HG03060 (cell line): ENCODE data around the gene MBOAT1.
A peak's percentile ranks its signal among the peaks of the same experiment; 100 is the strongest.
"Not testable (repeated sequence)": the region's sequence is repeated elsewhere in the genome, so short reads cannot be mapped to it uniquely, and the experiment has no call there.

Experiments used
- ATAC-seq: cut with Tn5 transposase; IDR thresholded peaks from one replicate; pipeline ENCODE4 v1.9.1; 2021; ENCODE audit warnings: low read depth, moderate number of reproducible peaks; ENCODE audit not compliant: unreplicated experiment

MBOAT1 gene, protein sequence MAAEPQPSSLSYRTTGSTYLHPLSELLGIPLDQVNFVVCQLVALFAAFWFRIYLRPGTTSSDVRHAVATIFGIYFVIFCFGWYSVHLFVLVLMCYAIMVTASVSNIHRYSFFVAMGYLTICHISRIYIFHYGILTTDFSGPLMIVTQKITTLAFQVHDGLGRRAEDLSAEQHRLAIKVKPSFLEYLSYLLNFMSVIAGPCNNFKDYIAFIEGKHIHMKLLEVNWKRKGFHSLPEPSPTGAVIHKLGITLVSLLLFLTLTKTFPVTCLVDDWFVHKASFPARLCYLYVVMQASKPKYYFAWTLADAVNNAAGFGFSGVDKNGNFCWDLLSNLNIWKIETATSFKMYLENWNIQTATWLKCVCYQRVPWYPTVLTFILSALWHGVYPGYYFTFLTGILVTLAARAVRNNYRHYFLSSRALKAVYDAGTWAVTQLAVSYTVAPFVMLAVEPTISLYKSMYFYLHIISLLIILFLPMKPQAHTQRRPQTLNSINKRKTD

GRCh38 chr6:20212392-20213111 is at the start of gene MBOAT1:
Gene MBOAT1 (minus strand): TSS chr6:20212469. CDS start chr6:20212234, 235 bp downstream.
- peak; percentile 54 for ATAC-seq

DNA sequence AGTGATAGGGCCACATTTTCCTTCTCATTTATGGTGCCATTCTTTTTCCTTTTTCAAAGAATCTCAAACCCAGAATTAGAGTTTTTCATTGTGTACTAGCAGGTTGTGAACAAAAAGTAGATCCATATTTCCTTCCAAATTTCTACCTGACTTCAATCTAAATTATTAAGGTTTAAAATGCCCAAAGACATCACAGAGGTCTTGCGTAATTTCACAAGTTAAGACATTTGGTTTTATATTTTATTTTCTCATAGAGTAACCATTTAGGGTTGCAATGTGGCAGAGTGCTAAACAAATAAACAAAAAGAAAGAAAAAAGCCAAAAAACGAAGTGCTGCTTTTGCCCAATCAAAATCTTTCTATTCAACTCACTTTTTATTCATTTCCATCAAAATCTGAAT is 49.4 kb upstream of the MBOAT1 start:
- no peak for ATAC-seq

- ATAC-seq: no peak
These were observed 48.1 kb upstream of the MBOAT1 start for GRCh38 chr6:20260360-20260759.

- no peak for ATAC-seq
These were observed 47.2 kb upstream of the MBOAT1 start for GRCh38 chr6:20259316-20260049.

GRCh38 chr6:20255428-20255827 is 43.2 kb upstream of the MBOAT1 start:
- no peak for ATAC-seq

DNA sequence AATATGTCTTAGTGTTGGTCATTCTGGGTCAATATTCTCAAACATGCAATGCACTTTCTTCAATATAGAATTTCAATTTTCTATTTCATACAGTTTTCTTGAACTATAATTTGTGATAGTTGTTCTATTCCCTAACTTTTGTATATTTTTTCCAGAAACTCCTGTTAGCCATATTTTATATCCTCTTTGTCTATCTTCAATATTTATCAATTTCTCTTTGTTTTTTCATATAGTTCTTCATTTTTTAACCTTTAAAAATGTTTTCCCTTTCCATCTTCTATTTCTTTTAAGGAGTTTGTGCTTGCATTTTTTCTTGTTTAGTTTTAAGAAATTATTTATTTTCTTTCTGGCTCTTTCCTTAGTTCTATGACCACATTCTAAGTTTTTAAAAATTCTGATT is 42.0 kb upstream of the MBOAT1 start:
- no peak for ATAC-seq

DNA sequence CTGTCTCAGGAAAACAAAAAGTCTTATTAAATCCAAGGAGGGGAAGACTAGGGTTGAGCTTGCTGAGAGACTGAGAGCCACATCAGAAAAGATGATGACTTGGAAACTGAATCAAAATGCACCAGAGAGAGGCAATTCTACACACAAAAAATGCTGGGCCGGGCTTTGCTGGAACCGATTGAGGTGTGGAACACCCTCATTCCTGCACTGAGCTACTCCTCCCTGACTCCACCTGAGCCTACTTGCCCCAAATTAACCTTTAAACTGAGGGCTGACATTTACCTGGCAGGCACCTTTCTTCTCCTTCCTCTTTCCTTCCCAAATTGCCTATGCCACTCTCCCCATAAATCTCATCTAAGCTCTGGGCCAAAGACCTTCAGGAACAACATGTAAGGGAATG is 40.8 kb upstream of the MBOAT1 start:
- no peak for ATAC-seq

DNA sequence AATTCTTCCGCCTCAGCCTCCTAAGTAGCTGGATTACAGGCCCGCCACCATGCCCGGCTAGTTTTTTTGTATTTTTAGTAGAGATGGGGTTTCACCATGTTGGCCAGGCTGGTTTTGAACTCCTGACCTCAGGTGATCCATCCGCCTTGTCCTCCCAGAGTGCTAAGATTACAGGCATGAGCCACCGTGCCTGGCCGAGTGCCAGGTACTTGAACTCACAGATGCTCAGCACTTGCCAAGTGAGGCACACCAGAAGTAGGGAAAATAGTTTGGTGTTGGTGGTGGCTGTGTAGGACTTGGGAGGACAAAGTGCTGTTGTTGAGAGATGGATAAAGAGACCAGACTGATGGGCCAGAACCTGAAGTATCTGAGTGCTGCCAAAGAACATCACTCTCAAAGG is 40.0 kb upstream of the MBOAT1 start:
- no peak for ATAC-seq

- no peak for ATAC-seq
These were observed 39.3 kb upstream of the MBOAT1 start for GRCh38 chr6:20251525-20251924.

- ATAC-seq: no peak
These were observed 33.9 kb upstream of the MBOAT1 start for GRCh38 chr6:20246125-20246524.

DNA sequence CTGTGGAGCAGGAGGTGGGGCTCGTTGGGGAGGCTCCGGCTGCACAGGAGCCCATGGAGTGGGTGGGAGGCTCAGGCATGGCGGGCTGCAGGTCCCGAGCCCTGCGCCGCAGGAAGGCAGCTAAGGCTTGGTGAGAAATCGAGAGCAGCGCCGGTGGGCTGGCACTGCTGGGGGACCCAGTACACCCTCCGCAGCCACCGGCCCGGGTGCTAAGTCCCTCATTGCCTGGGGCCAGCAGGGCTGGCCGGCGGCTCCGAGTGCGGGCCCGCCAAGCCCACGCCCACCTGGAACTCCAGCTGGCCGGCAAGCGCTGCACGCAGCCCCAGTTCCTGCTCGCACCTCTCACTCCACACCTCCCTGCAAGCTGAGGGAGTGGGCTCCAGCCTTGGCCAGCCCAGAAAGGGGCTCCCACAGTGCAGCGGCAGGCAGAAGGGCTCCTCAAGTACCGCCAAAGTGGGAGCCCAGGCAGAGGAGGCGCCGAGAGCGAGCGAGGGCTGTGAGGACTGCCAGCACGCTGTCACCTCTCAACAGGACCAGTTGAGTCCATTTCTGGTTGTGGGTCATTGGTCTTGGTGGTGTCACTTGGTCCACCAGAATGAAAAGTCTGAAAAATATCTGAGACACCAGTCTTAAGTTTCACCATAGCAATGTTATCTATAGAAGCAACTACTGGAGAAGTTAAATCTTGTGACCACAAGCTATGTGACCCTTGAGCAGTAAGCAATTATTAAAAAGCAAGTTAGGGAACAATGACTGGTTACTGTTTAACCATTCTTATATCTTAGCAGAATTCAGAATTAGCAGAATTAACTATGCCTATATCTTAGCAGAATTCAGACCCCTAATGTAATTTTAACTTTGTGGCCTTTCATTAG is 32.8 kb upstream of the MBOAT1 start:
- ATAC-seq: not testable (repeated sequence)

DNA sequence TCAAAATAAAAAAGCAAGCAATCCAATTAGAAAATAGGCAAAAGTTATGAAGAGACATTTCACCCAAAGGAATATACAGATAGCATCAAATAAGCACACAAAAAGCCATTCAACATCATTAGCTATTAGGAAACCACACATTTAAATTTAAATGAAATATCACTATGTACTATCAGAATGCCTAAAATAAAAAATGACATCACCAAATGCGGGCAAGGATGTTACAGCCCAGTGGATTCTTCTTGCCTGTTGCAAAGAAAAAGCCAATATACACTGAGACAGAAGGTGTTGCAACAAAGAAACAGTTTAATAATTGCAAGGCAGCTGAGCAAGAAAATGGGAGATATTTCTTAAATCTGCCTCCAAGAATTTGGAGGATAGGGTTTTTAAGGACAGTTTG is 31.0 kb upstream of the MBOAT1 start:
- ATAC-seq: no peak

GRCh38 chr6:20242397-20242796 is 30.1 kb upstream of the MBOAT1 start:
- no peak for ATAC-seq

DNA sequence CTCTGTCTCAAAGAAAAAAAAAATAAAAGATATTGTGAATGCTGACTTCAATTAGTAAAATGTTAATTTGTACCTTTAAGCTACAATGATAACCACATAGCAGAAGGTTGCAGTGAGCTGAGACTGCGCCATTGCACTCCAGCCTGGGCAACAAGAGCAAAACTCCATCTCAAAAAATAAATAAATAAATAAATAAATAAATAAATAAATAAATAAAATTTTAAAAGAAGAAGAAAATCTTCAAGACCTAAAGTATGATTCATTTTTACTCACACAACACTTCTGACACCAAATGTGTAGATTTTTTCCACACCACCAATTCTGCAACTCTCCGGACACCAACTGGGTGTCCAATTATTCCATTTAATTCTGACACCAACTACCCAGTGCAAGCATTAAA is 28.8 kb upstream of the MBOAT1 start:
- ATAC-seq: no peak

DNA sequence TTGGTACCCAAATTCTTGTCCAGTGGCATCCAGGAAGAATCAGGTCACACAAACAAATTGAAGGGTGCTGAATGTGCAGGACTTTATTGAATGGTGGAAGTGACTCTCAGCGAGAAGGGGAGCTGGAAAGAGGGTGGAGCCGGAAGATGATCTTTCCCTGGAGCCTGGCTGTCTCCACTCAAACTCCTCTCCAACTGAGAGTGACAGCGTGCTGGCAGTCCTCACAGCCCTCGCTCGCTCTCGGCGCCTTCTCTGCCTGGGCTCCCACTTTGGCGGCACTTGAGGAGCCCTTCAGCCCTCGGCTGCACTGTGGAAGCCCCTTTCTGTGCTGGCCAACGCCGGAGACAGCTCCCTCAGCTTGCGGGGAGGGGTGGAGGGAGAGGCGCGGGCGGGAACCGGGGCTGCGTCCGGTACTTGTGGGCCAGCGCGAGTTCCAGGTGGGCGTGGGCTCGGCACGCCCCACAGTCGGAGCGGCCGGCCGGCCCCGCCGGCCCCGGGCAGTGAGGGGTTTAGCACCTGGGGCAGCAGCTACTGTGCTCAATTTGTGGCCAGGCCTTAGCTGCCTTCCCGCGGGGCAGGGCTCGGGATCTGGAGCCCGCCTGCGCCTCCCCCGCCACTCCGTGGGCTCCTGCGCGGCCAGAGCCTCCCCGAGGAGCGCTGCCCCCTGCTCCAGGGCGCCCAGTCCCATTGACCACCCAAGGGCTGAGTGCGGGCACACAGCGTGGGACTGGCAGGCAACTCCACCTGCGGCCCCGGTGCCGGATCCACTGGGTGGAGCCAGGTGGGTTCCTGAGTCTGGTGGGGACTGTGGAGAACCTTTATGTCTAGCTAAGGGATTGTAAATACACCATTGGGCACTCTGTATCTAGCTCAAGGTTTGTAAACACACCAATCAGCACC is 26.7 kb upstream of the MBOAT1 start:
- ATAC-seq: no peak

DNA sequence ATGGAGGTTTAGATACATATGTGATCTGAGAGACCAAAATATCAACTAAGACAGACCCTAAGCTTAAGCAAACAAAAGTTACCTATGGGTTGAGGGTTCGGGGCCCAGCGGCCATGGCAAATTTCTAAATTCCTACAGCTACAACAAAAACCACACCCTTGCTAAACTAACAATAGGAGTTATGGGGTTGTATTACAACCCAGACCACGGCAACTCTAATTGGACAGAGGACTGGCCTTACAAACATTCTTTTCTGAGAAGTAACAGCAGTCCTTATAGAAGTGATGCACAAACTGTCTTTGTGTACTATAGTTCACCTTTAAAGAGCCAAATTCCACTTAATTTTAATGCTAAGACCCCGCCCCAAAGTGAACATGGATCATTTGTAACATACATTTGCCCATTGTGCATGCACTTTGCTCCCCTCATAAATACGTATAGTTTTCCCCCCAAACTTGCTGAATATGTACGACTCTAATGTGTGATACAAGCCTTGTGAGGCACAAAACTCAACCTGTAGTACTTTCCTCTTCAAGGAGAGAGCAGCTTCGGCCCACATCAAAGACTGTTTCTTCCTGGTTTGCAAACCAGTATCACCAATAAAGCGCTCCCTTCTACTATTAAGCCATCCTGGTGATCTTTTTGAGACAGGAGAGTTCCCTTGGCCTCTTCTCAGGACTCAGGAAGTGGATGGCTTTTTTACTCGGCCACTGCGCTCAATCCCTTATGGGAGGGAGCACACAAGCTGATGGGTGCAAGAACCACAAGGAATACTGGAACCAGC is 25.6 kb upstream of the MBOAT1 start:
- ATAC-seq: no peak

DNA sequence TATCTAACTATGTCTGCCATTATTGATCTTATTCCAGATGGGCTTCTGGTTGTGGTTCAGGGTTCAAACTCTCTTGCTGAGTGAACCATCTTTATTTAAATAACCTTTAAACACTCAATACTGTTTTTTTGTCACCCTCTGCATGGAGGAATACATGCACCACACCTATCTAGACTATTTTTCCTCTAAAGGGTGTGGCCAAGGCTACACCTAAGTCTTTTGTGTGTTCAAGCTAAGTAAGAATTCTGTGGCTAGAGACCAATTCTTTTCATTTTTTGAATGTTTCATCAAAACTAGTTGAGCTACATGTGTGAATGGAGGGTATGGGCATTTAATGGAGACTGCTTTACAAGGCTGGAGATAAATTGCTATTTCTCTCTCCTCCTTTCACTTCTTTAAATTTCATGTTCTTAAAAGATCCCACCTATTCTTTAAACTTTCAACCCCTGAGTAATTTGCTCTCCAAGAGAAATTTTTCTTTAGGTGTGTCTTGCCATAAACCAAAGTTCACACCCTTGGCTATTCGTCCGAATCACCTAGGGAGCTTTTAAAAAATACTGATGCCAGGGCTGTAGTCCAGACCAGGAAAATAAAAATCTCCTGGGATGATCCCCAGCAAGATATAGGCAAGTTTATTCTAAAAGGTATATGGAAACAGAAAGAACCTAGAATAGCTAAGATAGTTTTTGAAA is 24.8 kb upstream of the MBOAT1 start:
- ATAC-seq: no peak

DNA sequence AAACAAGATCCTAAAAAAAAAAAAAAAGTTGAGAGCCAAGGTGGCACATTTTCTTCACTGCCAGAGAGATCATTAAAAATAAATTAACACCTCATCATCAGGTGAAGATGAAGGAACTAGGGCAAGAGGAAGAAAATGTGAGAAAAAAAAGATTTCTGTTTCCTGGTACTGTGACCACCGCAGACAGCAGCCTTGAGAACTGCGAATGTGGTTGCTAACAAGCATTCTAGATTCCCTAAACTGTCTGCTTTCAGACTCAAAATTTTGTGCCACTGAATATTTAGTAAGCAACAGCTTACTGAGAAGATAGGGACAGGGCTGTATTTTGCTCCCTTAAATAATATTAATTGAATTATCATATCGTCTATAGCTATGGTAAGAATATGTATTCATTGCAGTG is 24.1 kb upstream of the MBOAT1 start:
- no peak for ATAC-seq
